CD14-positive monocyte (primary cell): Measurements from ENCODE around the gene ADAMTSL1. TPM values are rescaled to one million over a fixed set of nuclear protein-coding genes. Genes with fewer than 3 reads are reported as not detected.

Experiments
- DNase-seq, 3 donors: peaks; one replicate each; pipeline ENCODE4 v3.0.0-alpha.2; 2011 to 2022
- H2AFZ ChIP-seq: 2 replicates; pipeline ENCODE4 v1.6.0; 2012; ENCODE audit warnings: mild to moderate bottlenecking, low read depth, low read length, inconsistent platforms; ENCODE audit not compliant: insufficient read depth, poor library complexity, severe bottlenecking
- H3K27ac ChIP-seq, 2 donors: 1 replicate in 1 of 2; 2 replicates in 1 of 2; pipeline ENCODE4 v1.5.1; 2012 to 2013; ENCODE audit warnings: low read length in 2 of 2, control low read depth in 1 of 2, inconsistent platforms in 1 of 2, low read depth in 1 of 2, mild to moderate bottlenecking in 1 of 2
- H3K27me3 ChIP-seq, 2 donors: one replicate each; pipeline versions ENCODE4 v1.6.0 to v1.6.1; 2011 to 2013; ENCODE audit warnings: low read length in 2 of 2; ENCODE audit not compliant: control insufficient read depth in 2 of 2, insufficient read depth in 2 of 2
- H3K36me3 ChIP-seq, 2 donors: replicated peaks in 1 of 2; 1 replicate in 1 of 2; 2 replicates in 1 of 2; pipeline versions ENCODE4 v1.5.1 to v1.6.1; 2012 to 2013; ENCODE audit warnings: low read length in 2 of 2, control low read depth in 1 of 2, inconsistent platforms in 1 of 2, mild to moderate bottlenecking in 1 of 2; ENCODE audit not compliant: insufficient read depth in 2 of 2, control insufficient read depth in 1 of 2
- H3K4me1 ChIP-seq, 2 donors: 1 replicate in 1 of 2; 2 replicates in 1 of 2; pipeline versions ENCODE4 v1.5.1 to v1.6.1; 2012 to 2013; ENCODE audit warnings: low read length in 2 of 2, control low read depth in 1 of 2, inconsistent platforms in 1 of 2, mild to moderate bottlenecking in 1 of 2, moderate library complexity in 1 of 2; ENCODE audit not compliant: insufficient read depth in 2 of 2, control insufficient read depth in 1 of 2
- H3K4me2 ChIP-seq: replicated peaks from 2 replicates; pipeline ENCODE3; 2012; ENCODE audit warnings: low read length, moderate library complexity, mild to moderate bottlenecking; ENCODE audit not compliant: poor library complexity, severe bottlenecking; ENCODE audit errors: extremely low read depth
- H3K4me3 ChIP-seq, 3 experiments: fragments of 200-600 bp in 1 of 3; sonication (generic) in 1 of 3; replicated peaks in 1 of 3; 1 replicate in 2 of 3; 2 replicates in 1 of 3; pipeline ENCODE4 v1.5.1; 2011 to 2013; ENCODE audit warnings: low read length in 3 of 3, mild to moderate bottlenecking in 3 of 3, control low read depth in 2 of 3, low read depth in 2 of 3, inconsistent platforms in 1 of 3, moderate library complexity in 1 of 3
- H3K79me2 ChIP-seq: 2 replicates; pipeline ENCODE4 v1.6.0; 2012; ENCODE audit warnings: mild to moderate bottlenecking, control low read depth, inconsistent platforms, low read length, moderate library complexity; ENCODE audit not compliant: insufficient read depth
- H3K9ac ChIP-seq: 2 replicates; pipeline ENCODE4 v1.6.0; 2017; ENCODE audit warnings: low read length, mild to moderate bottlenecking; ENCODE audit not compliant: insufficient read depth, poor library complexity, severe bottlenecking
- H3K9me3 ChIP-seq, 2 donors: replicated peaks in 1 of 2; 1 replicate in 1 of 2; 2 replicates in 1 of 2; pipeline versions ENCODE4 v1.5.1 to v1.6.1; 2012 to 2013; ENCODE audit warnings: low read length in 2 of 2, control low read depth in 1 of 2; ENCODE audit not compliant: control insufficient read depth in 1 of 2, insufficient read depth in 1 of 2
- H4K20me1 ChIP-seq: 2 replicates; pipeline ENCODE4 v1.6.0; 2012; ENCODE audit warnings: mild to moderate bottlenecking, low read length, control low read depth, moderate library complexity; ENCODE audit not compliant: insufficient read depth
- H3K27ac Mint-ChIP-seq, 7 donors: one replicate each; pipeline ENCODE4 v1.8.0; 2020; ENCODE audit warnings: mild to moderate bottlenecking in 7 of 7, mixed read lengths in 7 of 7, moderate library complexity in 6 of 7, inconsistent platforms in 2 of 7
- H3K27me3 Mint-ChIP-seq, 3 donors: one replicate each; pipeline ENCODE4 v1.8.0; 2021 to 2022; ENCODE audit warnings: low read depth in 3 of 3, mild to moderate bottlenecking in 3 of 3, mixed read lengths in 3 of 3, moderate library complexity in 3 of 3, inconsistent platforms in 1 of 3
- H3K36me3 Mint-ChIP-seq, 2 donors: one replicate each; pipeline ENCODE4 v1.8.0; 2020; ENCODE audit warnings: mixed read lengths in 2 of 2, inconsistent platforms in 1 of 2, mild to moderate bottlenecking in 1 of 2
- H3K4me1 Mint-ChIP-seq: one replicate; pipeline ENCODE4 v1.8.0; 2020; ENCODE audit warnings: mild to moderate bottlenecking, mixed read lengths
- H3K4me3 Mint-ChIP-seq, 2 donors: one replicate each; pipeline ENCODE4 v1.8.0; 2020; ENCODE audit warnings: mild to moderate bottlenecking in 2 of 2, mixed read lengths in 2 of 2, moderate library complexity in 1 of 2
- H3K9me3 Mint-ChIP-seq, 7 donors: one replicate each; pipeline ENCODE4 v1.8.0; 2020 to 2022; ENCODE audit warnings: mixed read lengths in 7 of 7, mild to moderate bottlenecking in 6 of 7, moderate library complexity in 6 of 7, inconsistent platforms in 2 of 7
- WGBS: methylation state at CpG from one replicate; pipeline ENCODE4 v1.1.5; 2013; ENCODE audit warnings: missing lambda C conversion rate; ENCODE audit not compliant: insufficient coverage; 5-methylcytosine and 5-hydroxymethylcytosine counted together
- intact Hi-C, 2 donors: fragments of 100-400 bp; cut with micrococcal nuclease; formaldehyde crosslinking; loops; one replicate each; pipeline versions ENCODE4 v1.15.0 to v1.15.1; 2023
- polyA plus RNA-seq, 3 donors: library from polyadenylated mRNA; depleted of rRNA in 1 of 3; unstranded in 2 of 3; stranded (reverse) in 1 of 3; fragments of 300-500 nt in 2 of 3; fragments of >200 nt in 1 of 3; fragmentation: Illumina TruSeq in 2 of 3; gene quantifications; 1 replicate in 2 of 3; 2 replicates in 1 of 3; pipeline ENCODE4 v1.2.3, GENCODE V29; 2012 to 2021
- TF ChIP-seq, protein P1 (sequence below): fragments of 200-600 bp; IDR thresholded peaks from one replicate; pipeline ENCODE4 v1.8.0; 2022; ENCODE audit warnings: antibody characterized with exemption, mild to moderate bottlenecking

ADAMTSL1 gene
- polyA plus RNA-seq, 3 donors: not detected

DNA sequence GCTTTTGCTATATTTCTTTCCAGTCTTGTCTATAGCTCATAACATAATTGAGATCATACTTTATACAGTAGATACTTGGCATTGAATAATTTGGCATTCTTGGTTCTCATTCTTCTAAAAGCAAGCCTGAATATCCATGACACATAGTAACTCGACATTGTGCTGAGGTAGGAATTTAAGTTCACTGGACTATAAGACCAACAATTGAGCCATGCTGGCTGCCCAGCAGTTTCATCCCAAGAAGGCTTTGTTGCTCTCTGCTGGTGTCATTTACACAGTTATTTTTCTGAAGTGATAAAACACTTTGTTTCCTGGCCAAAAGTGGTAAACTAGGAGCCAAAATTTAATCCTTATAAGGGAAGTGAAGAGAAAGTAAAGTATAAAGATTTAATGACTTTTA, 192.0 kb downstream of the ADAMTSL1 start:
- Mint-ChIP-seq H3K36me3 (no peaks in the 10 kb centered on the region), H3K27ac (no peak overlapping the region), H3K4me1 (no peaks in the 10 kb centered on the region), H3K9me3 (no peaks in the 10 kb centered on the region), H3K4me3 (no peak overlapping the region), H3K27me3 (no peaks in the 10 kb centered on the region)
- intact Hi-C loops: no loop called here
- no peaks in the 10 kb centered on the region for H3K4me1 ChIP-seq
- H3K4me2 ChIP-seq: no peak overlapping the region
- no peak overlapping the region for H3K4me3 ChIP-seq
- TF ChIP-seq, protein P1, sequence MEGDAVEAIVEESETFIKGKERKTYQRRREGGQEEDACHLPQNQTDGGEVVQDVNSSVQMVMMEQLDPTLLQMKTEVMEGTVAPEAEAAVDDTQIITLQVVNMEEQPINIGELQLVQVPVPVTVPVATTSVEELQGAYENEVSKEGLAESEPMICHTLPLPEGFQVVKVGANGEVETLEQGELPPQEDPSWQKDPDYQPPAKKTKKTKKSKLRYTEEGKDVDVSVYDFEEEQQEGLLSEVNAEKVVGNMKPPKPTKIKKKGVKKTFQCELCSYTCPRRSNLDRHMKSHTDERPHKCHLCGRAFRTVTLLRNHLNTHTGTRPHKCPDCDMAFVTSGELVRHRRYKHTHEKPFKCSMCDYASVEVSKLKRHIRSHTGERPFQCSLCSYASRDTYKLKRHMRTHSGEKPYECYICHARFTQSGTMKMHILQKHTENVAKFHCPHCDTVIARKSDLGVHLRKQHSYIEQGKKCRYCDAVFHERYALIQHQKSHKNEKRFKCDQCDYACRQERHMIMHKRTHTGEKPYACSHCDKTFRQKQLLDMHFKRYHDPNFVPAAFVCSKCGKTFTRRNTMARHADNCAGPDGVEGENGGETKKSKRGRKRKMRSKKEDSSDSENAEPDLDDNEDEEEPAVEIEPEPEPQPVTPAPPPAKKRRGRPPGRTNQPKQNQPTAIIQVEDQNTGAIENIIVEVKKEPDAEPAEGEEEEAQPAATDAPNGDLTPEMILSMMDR: no peak
- DNase-seq: no peak
- no peak overlapping the region for H2AFZ ChIP-seq
- H4K20me1 ChIP-seq: no peaks in the 10 kb centered on the region
- H3K79me2 ChIP-seq: no peaks in the 10 kb centered on the region
- H3K9me3 ChIP-seq: no peaks in the 10 kb centered on the region
- no peaks in the 10 kb centered on the region for H3K36me3 ChIP-seq
- no peak overlapping the region for H3K9ac ChIP-seq
- no CpG with 5 or more reads among the region's 1 CpG for WGBS
- no peak overlapping the region for H3K27ac ChIP-seq
- H3K27me3 ChIP-seq: no peaks in the 10 kb centered on the region

DNA sequence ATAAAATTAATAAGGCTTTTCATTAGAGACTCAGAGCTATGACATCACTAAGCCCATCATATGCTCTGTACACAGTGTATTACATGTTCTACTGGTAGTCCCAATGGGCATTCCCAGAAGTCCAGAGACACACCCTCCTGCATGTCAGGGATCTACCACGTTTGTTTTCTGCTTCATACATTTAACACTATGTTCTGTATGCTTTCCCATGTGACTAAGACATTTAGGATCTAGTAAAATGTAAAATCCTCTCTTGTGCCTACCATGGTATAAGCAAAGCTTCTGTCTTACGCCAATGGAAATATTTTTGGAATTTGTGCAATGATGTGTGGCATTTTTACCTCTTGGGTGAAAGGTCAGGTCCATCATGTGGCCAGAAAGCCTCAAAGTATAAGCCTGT, 192.4 kb downstream of the ADAMTSL1 start:
- Mint-ChIP-seq H3K4me1 (no peaks in the 10 kb centered on the region), H3K36me3 (no peaks in the 10 kb centered on the region), H3K27ac (no peak overlapping the region), H3K9me3 (no peaks in the 10 kb centered on the region), H3K27me3 (no peaks in the 10 kb centered on the region), H3K4me3 (no peak overlapping the region)
- intact Hi-C loops: no loop called here
- H2AFZ ChIP-seq: no peak overlapping the region
- no peak overlapping the region for H3K4me2 ChIP-seq
- no peaks in the 10 kb centered on the region for H3K79me2 ChIP-seq
- no CpG with 5 or more reads among the region's 2 CpGs for WGBS
- H4K20me1 ChIP-seq: no peaks in the 10 kb centered on the region
- no peaks in the 10 kb centered on the region for H3K4me1 ChIP-seq
- H3K9ac ChIP-seq: no peak overlapping the region
- H3K9me3 ChIP-seq: no peaks in the 10 kb centered on the region
- no peak for DNase-seq
- H3K27me3 ChIP-seq: no peaks in the 10 kb centered on the region
- H3K4me3 ChIP-seq: no peak overlapping the region
- H3K27ac ChIP-seq: no peak overlapping the region
- no peaks in the 10 kb centered on the region for H3K36me3 ChIP-seq
- TF ChIP-seq, protein P1: no peak
